ENCODE measurements around the gene TIAM1. TPM values are rescaled to one million over a fixed set of nuclear protein-coding genes. Genes with fewer than 3 reads are reported as not detected.

Gene TIAM1
- total RNA-seq, 1 donor: 16.3 TPM

DNA sequence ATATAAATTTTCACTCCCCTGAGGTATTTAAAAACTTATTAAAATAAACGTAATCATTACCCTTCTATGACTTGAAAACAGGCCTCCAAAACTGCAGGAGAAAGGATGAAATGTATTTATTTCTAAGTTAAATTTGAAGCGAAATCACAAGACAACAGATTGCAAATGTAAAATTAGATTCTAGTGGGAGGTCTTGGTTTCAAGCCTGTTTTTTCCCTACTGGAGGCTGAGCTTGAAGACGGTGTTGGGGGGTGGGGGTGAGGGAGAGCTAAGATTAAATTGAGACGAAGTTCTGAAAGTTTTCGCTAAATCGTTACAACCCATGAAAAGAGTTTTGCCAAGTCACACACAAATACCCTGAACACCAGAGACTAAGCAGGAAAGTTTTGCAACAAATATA, 68.2 kb downstream of the TIAM1 start:
- Histone ChIP-seq H3K27ac (ENCODE audit: low read depth, low read length) (no peak overlapping the region), H3K79me2 (ENCODE audit: insufficient read depth, low read length) (no peaks in the 10 kb centered on the region), H4K20me1 (ENCODE audit: insufficient read depth, low read length) (no peaks in the 10 kb centered on the region), H3K4me2 (ENCODE audit: insufficient read depth, low read length) (no peak overlapping the region), H3K36me3 (ENCODE audit: insufficient read depth, low read length) (no peaks in the 10 kb centered on the region), H3K4me3 (ENCODE audit: insufficient read depth, low read length) (no peak overlapping the region), H3K9me3 (ENCODE audit: low read depth, low read length) (no peaks in the 10 kb centered on the region), H3K27me3 (ENCODE audit: insufficient read depth, low read length) (no peaks in the 10 kb centered on the region), H3K4me1 (ENCODE audit: insufficient read depth, low read length) (peaks cover 18% of the 10 kb centered on the region), H2AFZ (ENCODE audit: low read length) (no peak overlapping the region)
- no peak for DNase-seq (ENCODE audit: insufficient read length, low spot score, missing footprints)
- TF ChIP-seq, protein P1, sequence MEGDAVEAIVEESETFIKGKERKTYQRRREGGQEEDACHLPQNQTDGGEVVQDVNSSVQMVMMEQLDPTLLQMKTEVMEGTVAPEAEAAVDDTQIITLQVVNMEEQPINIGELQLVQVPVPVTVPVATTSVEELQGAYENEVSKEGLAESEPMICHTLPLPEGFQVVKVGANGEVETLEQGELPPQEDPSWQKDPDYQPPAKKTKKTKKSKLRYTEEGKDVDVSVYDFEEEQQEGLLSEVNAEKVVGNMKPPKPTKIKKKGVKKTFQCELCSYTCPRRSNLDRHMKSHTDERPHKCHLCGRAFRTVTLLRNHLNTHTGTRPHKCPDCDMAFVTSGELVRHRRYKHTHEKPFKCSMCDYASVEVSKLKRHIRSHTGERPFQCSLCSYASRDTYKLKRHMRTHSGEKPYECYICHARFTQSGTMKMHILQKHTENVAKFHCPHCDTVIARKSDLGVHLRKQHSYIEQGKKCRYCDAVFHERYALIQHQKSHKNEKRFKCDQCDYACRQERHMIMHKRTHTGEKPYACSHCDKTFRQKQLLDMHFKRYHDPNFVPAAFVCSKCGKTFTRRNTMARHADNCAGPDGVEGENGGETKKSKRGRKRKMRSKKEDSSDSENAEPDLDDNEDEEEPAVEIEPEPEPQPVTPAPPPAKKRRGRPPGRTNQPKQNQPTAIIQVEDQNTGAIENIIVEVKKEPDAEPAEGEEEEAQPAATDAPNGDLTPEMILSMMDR (IDR thresholded peaks at IDR 0.05; ENCODE audit: extremely low read depth, low read depth, low read length): no peak

DNA sequence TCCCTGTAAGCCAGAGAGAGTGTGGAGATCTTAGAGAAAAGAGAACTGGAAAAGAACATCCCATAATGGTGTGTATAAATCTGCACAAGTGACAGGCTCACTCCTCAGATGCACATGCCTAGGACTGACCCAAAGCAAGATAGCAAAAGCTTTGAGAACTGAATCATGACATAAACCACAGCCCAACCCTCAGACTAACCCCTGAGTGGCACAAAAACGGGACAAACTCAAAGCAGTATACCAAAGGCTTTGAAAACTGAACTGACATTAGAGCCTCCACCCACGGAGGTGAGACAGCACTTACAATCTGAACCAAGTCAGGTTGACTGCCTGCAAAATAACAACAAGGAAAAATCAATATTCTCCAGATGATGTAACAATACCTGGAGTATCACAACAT, 70.8 kb downstream of the TIAM1 start:
- no peaks in the 10 kb centered on the region for H4K20me1 ChIP-seq (ENCODE audit: insufficient read depth, low read length)
- TF ChIP-seq, protein P1 (IDR thresholded peaks at IDR 0.05; ENCODE audit: extremely low read depth, low read depth, low read length): no peak
- peaks cover 13% of the 10 kb centered on the region for H3K4me1 ChIP-seq (ENCODE audit: insufficient read depth, low read length)
- no peaks in the 10 kb centered on the region for H3K79me2 ChIP-seq (ENCODE audit: insufficient read depth, low read length)
- H3K9me3 ChIP-seq (ENCODE audit: low read depth, low read length): no peaks in the 10 kb centered on the region
- no peak overlapping the region for H3K4me2 ChIP-seq (ENCODE audit: insufficient read depth, low read length)
- no peak for DNase-seq (ENCODE audit: insufficient read length, low spot score, missing footprints)
- no peaks in the 10 kb centered on the region for H3K27me3 ChIP-seq (ENCODE audit: insufficient read depth, low read length)
- no peaks in the 10 kb centered on the region for H3K36me3 ChIP-seq (ENCODE audit: insufficient read depth, low read length)
- no peak overlapping the region for H2AFZ ChIP-seq (ENCODE audit: low read length)
- H3K27ac ChIP-seq (ENCODE audit: low read depth, low read length): no peak overlapping the region
- no peak overlapping the region for H3K4me3 ChIP-seq (ENCODE audit: insufficient read depth, low read length)

- TF ChIP-seq, protein P1 (IDR thresholded peaks at IDR 0.05; ENCODE audit: extremely low read depth, low read depth, low read length): no peak
- no peaks in the 10 kb centered on the region for H3K27me3 ChIP-seq (ENCODE audit: insufficient read depth, low read length)
- no peak for DNase-seq (ENCODE audit: insufficient read length, low spot score, missing footprints)
- H3K27ac ChIP-seq (ENCODE audit: low read depth, low read length): no peak overlapping the region
- no peaks in the 10 kb centered on the region for H4K20me1 ChIP-seq (ENCODE audit: insufficient read depth, low read length)
- H3K4me2 ChIP-seq (ENCODE audit: insufficient read depth, low read length): no peak overlapping the region
- H3K4me3 ChIP-seq (ENCODE audit: insufficient read depth, low read length): no peak overlapping the region
- no peaks in the 10 kb centered on the region for H3K79me2 ChIP-seq (ENCODE audit: insufficient read depth, low read length)
- H3K9me3 ChIP-seq (ENCODE audit: low read depth, low read length): no peaks in the 10 kb centered on the region
- H3K4me1 ChIP-seq (ENCODE audit: insufficient read depth, low read length): peaks cover 5% of the 10 kb centered on the region
- H3K36me3 ChIP-seq (ENCODE audit: insufficient read depth, low read length): no peaks in the 10 kb centered on the region
- no peak overlapping the region for H2AFZ ChIP-seq (ENCODE audit: low read length)
Measured at GRCh38 chr21:31268090-31268489, 76.0 kb downstream of the TIAM1 start.

DNA sequence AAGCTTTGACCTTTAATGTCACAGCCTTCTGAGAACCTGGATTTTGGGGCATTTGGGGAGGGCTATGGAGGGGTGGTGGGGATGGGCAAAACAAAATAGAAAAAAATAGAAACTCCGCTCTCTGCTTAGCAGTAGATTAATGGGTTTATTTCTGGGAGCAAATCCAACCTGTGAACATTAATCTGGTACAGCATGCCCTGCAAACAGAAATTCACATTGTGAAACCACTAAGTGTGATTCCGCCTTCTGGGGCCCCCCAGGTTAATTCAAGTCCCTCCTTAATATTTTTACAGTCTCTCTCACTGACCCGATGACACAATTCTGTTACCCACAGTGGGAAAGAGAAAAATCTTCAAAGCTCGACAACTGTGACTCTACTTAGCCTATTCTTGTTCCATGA, 76.4 kb downstream of the TIAM1 start:
- H3K4me1 ChIP-seq (ENCODE audit: insufficient read depth, low read length): peaks cover 1% of the 10 kb centered on the region
- no peak overlapping the region for H3K4me2 ChIP-seq (ENCODE audit: insufficient read depth, low read length)
- H3K4me3 ChIP-seq (ENCODE audit: insufficient read depth, low read length): no peak overlapping the region
- H4K20me1 ChIP-seq (ENCODE audit: insufficient read depth, low read length): no peaks in the 10 kb centered on the region
- H3K9me3 ChIP-seq (ENCODE audit: low read depth, low read length): no peaks in the 10 kb centered on the region
- no peak for DNase-seq (ENCODE audit: insufficient read length, low spot score, missing footprints)
- no peaks in the 10 kb centered on the region for H3K36me3 ChIP-seq (ENCODE audit: insufficient read depth, low read length)
- no peaks in the 10 kb centered on the region for H3K79me2 ChIP-seq (ENCODE audit: insufficient read depth, low read length)
- no peak overlapping the region for H2AFZ ChIP-seq (ENCODE audit: low read length)
- H3K27ac ChIP-seq (ENCODE audit: low read depth, low read length): no peak overlapping the region
- TF ChIP-seq, protein P1 (IDR thresholded peaks at IDR 0.05; ENCODE audit: extremely low read depth, low read depth, low read length): no peak
- H3K27me3 ChIP-seq (ENCODE audit: insufficient read depth, low read length): no peaks in the 10 kb centered on the region
